Panc1 (cell line): ENCODE data around the gene GFPT1. TPM values are rescaled to one million over a fixed set of nuclear protein-coding genes. Genes with fewer than 3 reads are reported as not detected.

Experiments used
- ATAC-seq: fragments of 200-7000 bp; cut with Tn5 transposase; 2 replicates; pipeline ENCODE4 v1.9.1; 2020; ENCODE audit warnings: mild to moderate bottlenecking, moderate library complexity
- BruUV-seq: library from RNA; stranded (reverse); fragments of 400-500 nt; replicated peaks from 2 replicates; lab custom pipeline; 2021; lab: Mats Ljungman, UMichigan
- CTCF ChIA-PET: fragments of 300-600 bp; sonication (Branson Sonifier 250); formaldehyde crosslinking; loops from one replicate; lab custom pipeline; 2022; ENCODE audit warnings: antibody characterized with exemption; lab: Charles Lee
- POLR2A ChIA-PET: fragments of 300-600 bp; sonication (Branson Sonifier 250); formaldehyde crosslinking; loops from one replicate; lab custom pipeline; 2022; ENCODE audit warnings: antibody characterized with exemption; lab: Charles Lee
- DNase-seq: peaks from one replicate; pipeline ENCODE4 v3.0.0-alpha.2; 2010; ENCODE audit warnings: low read depth, low spot score
- H3K27ac ChIP-seq: 2 replicates; pipeline ENCODE4 v1.5.1; 2011; ENCODE audit warnings: mild to moderate bottlenecking, low read length, inconsistent platforms
- H3K27me3 ChIP-seq: fragments of 200-500 bp; sonication (Bioruptor generic); 2 replicates; pipeline ENCODE4 v1.6.0; 2014; ENCODE audit warnings: low read length, inconsistent platforms; ENCODE audit not compliant: control insufficient read depth, insufficient read depth
- H3K36me3 ChIP-seq: fragments of 200-500 bp; sonication (Bioruptor generic); 2 replicates; pipeline ENCODE4 v1.5.1; 2014; ENCODE audit warnings: inconsistent platforms, mild to moderate bottlenecking, low read length, moderate library complexity; ENCODE audit not compliant: control insufficient read depth, insufficient read depth
- H3K4me1 ChIP-seq: 2 replicates; pipeline ENCODE4 v1.5.1; 2011; ENCODE audit warnings: inconsistent platforms, mild to moderate bottlenecking, low read length, moderate library complexity; ENCODE audit not compliant: control insufficient read depth, insufficient read depth
- H3K4me3 ChIP-seq, 2 experiments: 2 replicates each; pipeline ENCODE4 v1.5.1; 2011 to 2012; ENCODE audit warnings: low read depth in 2 of 2, low read length in 2 of 2, mild to moderate bottlenecking in 2 of 2, inconsistent platforms in 1 of 2, moderate library complexity in 1 of 2
- H3K9me3 ChIP-seq: fragments of 200-500 bp; sonication (Bioruptor generic); 2 replicates; pipeline ENCODE4 v1.5.1; 2014; ENCODE audit warnings: low read depth, mild to moderate bottlenecking, inconsistent platforms, low read length, moderate library complexity; ENCODE audit not compliant: control insufficient read depth, insufficient read depth
- CTCF ChIP-seq: fragments of 450-650 bp; IDR thresholded peaks from 2 replicates; pipeline ENCODE4 v1.5.1; 2017; ENCODE audit warnings: mild to moderate bottlenecking
- POLR2AphosphoS5 ChIP-seq: IDR thresholded peaks from 2 replicates; pipeline ENCODE4 v1.6.1; 2012; ENCODE audit warnings: mild to moderate bottlenecking, low read depth, low read length, moderate library complexity
- SIN3A ChIP-seq: IDR thresholded peaks from 2 replicates; pipeline ENCODE4 v1.6.1; 2012; ENCODE audit warnings: low read depth, mild to moderate bottlenecking, low read length, moderate library complexity, borderline replicate concordance; ENCODE audit not compliant: insufficient read depth
- TCF7L2 ChIP-seq: IDR thresholded peaks from 2 replicates; pipeline ENCODE4 v1.6.1; 2011; ENCODE audit warnings: mild to moderate bottlenecking, low read depth, low read length, inconsistent platforms
- in situ Hi-C: cut with HindIII; loops from 2 replicates; pipeline ENCODE4 v1.10.0; 2016; ENCODE audit warnings: low sequenced_read_pairs, low pct_unique_long_range_greater_than_20kb
- intact Hi-C: fragments of 100-400 bp; cut with micrococcal nuclease; formaldehyde crosslinking; loops from one replicate; pipeline ENCODE4 v1.10.0; 2022; ENCODE audit not compliant: unreplicated experiment
- total RNA-seq: library from RNA; stranded (reverse); gene quantifications from one replicate; pipeline ENCODE4 v1.2.1, GENCODE V29; 2021; ENCODE audit not compliant: unreplicated experiment
- TF ChIP-seq, protein P1 (sequence below), 2 experiments: IDR thresholded peaks; 2 replicates each; pipeline ENCODE4 v1.6.1; 2011 to 2012; ENCODE audit warnings: low read depth in 2 of 2, control low read depth in 1 of 2, low read length in 1 of 2, mild to moderate bottlenecking in 1 of 2, moderate library complexity in 1 of 2; ENCODE audit not compliant: insufficient read depth in 1 of 2

The GFPT1 gene
- total RNA-seq, 1 experiment from 2014 or later, result 53.0 TPM

- ChIA-PET POLR2A (interaction anchor here (0.6 kb wide), 1 partner anchor 162 kb away, joined by 4 read pairs; no protein-coding TSS in a partner anchor), CTCF (no interaction called here)
- no peaks in the 10 kb centered on the region for H3K4me1 ChIP-seq
- DNase-seq (no peak), ATAC-seq (no peak)
- H3K4me3 ChIP-seq, result no peak overlapping the region
- no peaks in the 10 kb centered on the region for H3K27me3 ChIP-seq
- no TSS peak for BruUV-seq
- in situ Hi-C loops, result no loop called here
- TF ChIP-seq POLR2AphosphoS5, result no peak
- TF ChIP-seq SIN3A, result no peak
- no peak for TF ChIP-seq TCF7L2
- TF ChIP-seq, protein P1, sequence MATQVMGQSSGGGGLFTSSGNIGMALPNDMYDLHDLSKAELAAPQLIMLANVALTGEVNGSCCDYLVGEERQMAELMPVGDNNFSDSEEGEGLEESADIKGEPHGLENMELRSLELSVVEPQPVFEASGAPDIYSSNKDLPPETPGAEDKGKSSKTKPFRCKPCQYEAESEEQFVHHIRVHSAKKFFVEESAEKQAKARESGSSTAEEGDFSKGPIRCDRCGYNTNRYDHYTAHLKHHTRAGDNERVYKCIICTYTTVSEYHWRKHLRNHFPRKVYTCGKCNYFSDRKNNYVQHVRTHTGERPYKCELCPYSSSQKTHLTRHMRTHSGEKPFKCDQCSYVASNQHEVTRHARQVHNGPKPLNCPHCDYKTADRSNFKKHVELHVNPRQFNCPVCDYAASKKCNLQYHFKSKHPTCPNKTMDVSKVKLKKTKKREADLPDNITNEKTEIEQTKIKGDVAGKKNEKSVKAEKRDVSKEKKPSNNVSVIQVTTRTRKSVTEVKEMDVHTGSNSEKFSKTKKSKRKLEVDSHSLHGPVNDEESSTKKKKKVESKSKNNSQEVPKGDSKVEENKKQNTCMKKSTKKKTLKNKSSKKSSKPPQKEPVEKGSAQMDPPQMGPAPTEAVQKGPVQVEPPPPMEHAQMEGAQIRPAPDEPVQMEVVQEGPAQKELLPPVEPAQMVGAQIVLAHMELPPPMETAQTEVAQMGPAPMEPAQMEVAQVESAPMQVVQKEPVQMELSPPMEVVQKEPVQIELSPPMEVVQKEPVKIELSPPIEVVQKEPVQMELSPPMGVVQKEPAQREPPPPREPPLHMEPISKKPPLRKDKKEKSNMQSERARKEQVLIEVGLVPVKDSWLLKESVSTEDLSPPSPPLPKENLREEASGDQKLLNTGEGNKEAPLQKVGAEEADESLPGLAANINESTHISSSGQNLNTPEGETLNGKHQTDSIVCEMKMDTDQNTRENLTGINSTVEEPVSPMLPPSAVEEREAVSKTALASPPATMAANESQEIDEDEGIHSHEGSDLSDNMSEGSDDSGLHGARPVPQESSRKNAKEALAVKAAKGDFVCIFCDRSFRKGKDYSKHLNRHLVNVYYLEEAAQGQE (IDR thresholded peaks at IDR 0.05; ENCODE audit: insufficient read depth in 1 of 2, low read depth in 2 of 2, low read length in 1 of 2), result no peak
- no peak for TF ChIP-seq CTCF
- peaks cover 27% of the 10 kb centered on the region for H3K36me3 ChIP-seq
- intact Hi-C loops, result no loop called here
- H3K27ac ChIP-seq, result no peak overlapping the region
- no peaks in the 10 kb centered on the region for H3K9me3 ChIP-seq
Measured at GRCh38 chr2:69372767-69373166, 14.3 kb downstream of the GFPT1 start.

DNA sequence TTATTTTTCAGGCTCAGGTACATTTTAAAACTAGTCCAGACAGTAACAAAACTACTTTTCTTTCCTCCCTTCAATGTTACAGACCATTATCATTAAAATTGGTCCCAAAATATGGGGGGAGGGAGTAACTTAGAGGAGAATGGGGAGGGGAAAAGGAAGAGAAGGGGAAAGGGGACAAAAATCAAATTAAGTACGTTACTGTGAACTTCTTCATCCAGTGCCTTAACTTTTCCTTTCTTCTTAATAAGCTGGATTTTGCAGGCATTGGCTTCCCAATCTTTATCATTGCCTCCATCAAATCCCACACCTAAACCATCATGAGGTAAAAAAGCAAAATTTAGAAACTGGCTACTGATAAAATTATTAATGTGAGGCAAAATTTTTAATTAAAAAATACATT lies 17.2 kb downstream of the GFPT1 start:
- intact Hi-C loops (no loop called here), in situ Hi-C loops (no loop called here)
- Histone ChIP-seq H3K27ac (no peak overlapping the region), H3K36me3 (peaks cover 28% of the 10 kb centered on the region), H3K9me3 (no peaks in the 10 kb centered on the region), H3K4me1 (no peaks in the 10 kb centered on the region), H3K27me3 (no peaks in the 10 kb centered on the region), H3K4me3 (no peak overlapping the region)
- ChIA-PET POLR2A (no interaction called here), CTCF (no interaction called here)
- no TSS peak for BruUV-seq
- TF ChIP-seq, protein P1 (IDR thresholded peaks at IDR 0.05; ENCODE audit: insufficient read depth in 1 of 2, low read depth in 2 of 2, low read length in 1 of 2), result no peak
- TF ChIP-seq POLR2AphosphoS5 (no peak), CTCF (no peak), SIN3A (no peak), TCF7L2 (no peak)
- ATAC-seq, result no peak
- DNase-seq, result no peak
